HCT116 (cell line): Measurements from ENCODE around the gene PHF21B. TPM values are rescaled to one million over a fixed set of nuclear protein-coding genes. Genes with fewer than 3 reads are reported as not detected.

Source experiments
- ATAC-seq: fragments of 200-7000 bp; cut with Tn5 transposase; 2 replicates; pipeline ENCODE4 v1.9.1; 2020; ENCODE audit warnings: mild to moderate bottlenecking, moderate library complexity
- BruUV-seq: library from RNA; stranded (reverse); fragments of 400-500 nt; replicated peaks from 2 replicates; lab custom pipeline; 2021; lab: Mats Ljungman, UMichigan
- CTCF ChIA-PET: fragments of 300-600 bp; sonication (Branson Sonifier 250); formaldehyde crosslinking; loops from one replicate; lab custom pipeline; 2021; ENCODE audit warnings: antibody characterized with exemption; lab: Charles Lee
- POLR2A ChIA-PET: fragments of 300-600, 350-600 bp; sonication (Branson Sonifier 250); formaldehyde crosslinking; loops from one replicate; lab custom pipeline; 2021; ENCODE audit warnings: antibody characterized with exemption; lab: Charles Lee
- RAD21 ChIA-PET, 2 experiments: fragments of 300-600 bp; sonication (Branson Sonifier 250); formaldehyde crosslinking; loops; one replicate each; lab custom pipeline; 2023; ENCODE audit warnings: low total read pairs in 2 of 2; ENCODE audit not compliant: uncharacterized antibody in 2 of 2, unreplicated experiment in 2 of 2, low non-redundant PET in 1 of 2; lab: Charles Lee
- DNase-seq: peaks from one replicate; pipeline ENCODE4 v3.0.0-alpha.2; 2010; ENCODE audit warnings: low read depth, low spot score
- H2AFZ ChIP-seq: fragments of 200-600 bp; shearing (Covaris generic), sonication (generic); 2 replicates; pipeline ENCODE4 v1.6.1; 2017; ENCODE audit warnings: low read depth, mixed run types, mixed read lengths, antibody characterized with exemption, low read length; ENCODE audit not compliant: poor library complexity, severe bottlenecking
- H3K27ac ChIP-seq: 2 replicates; pipeline ENCODE4 v1.5.1; 2012; ENCODE audit warnings: low read depth, low read length
- H3K27me3 ChIP-seq: fragments of 200-600 bp; sonication (generic); 2 replicates; pipeline ENCODE4 v1.6.1; 2016; ENCODE audit warnings: mixed run types, low read length, mixed read lengths; ENCODE audit not compliant: insufficient read depth
- H3K36me3 ChIP-seq, 2 experiments: fragments of 200-500 bp in 1 of 2; fragments of 200-600 bp in 1 of 2; sonication (Bioruptor generic) in 1 of 2; sonication (generic) in 1 of 2; 2 replicates each; pipeline versions ENCODE4 v1.5.1 to v1.6.1; 2014 to 2016; ENCODE audit warnings: low read length in 2 of 2, inconsistent platforms in 1 of 2, mixed read lengths in 1 of 2, mixed run types in 1 of 2; ENCODE audit not compliant: insufficient read depth in 2 of 2, control insufficient read depth in 1 of 2
- H3K4me1 ChIP-seq, 2 experiments: fragments of 200-600 bp in 1 of 2; sonication (generic) in 1 of 2; 2 replicates each; pipeline versions ENCODE4 v1.5.1 to v1.6.1; 2012 to 2017; ENCODE audit warnings: low read length in 2 of 2, inconsistent platforms in 1 of 2, mild to moderate bottlenecking in 1 of 2, mixed read lengths in 1 of 2, mixed run types in 1 of 2, moderate library complexity in 1 of 2; ENCODE audit not compliant: insufficient read depth in 2 of 2, control insufficient read depth in 1 of 2
- H3K4me2 ChIP-seq: fragments of 200-600 bp; sonication (generic); 2 replicates; pipeline ENCODE4 v1.6.1; 2017; ENCODE audit warnings: mixed run types, low read length, mixed read lengths
- H3K4me3 ChIP-seq, 2 experiments: fragments of 200-600 bp in 1 of 2; sonication (generic) in 1 of 2; replicated peaks in 1 of 2; 2 replicates each; pipeline ENCODE4 v1.5.1; 2011 to 2016; ENCODE audit warnings: low read length in 2 of 2, control low read depth in 1 of 2, low read depth in 1 of 2, mild to moderate bottlenecking in 1 of 2, mixed read lengths in 1 of 2, mixed run types in 1 of 2
- H3K79me2 ChIP-seq: fragments of 200-600 bp; sonication (generic); 2 replicates; pipeline ENCODE4 v1.6.1; 2017; ENCODE audit warnings: mild to moderate bottlenecking, mixed run types, low read length, moderate library complexity, mixed read lengths; ENCODE audit not compliant: insufficient read depth
- H3K9ac ChIP-seq: fragments of 200-600 bp; sonication (generic); 2 replicates; pipeline ENCODE4 v1.6.1; 2016; ENCODE audit warnings: low read length, mixed read lengths
- H3K9me2 ChIP-seq: fragments of 200-600 bp; sonication (generic), shearing (Covaris generic); 2 replicates; pipeline ENCODE4 v1.6.1; 2017; ENCODE audit warnings: mixed run types, mild to moderate bottlenecking, moderate library complexity; ENCODE audit not compliant: insufficient read depth
- H3K9me3 ChIP-seq, 2 experiments: fragments of 200-500 bp in 1 of 2; fragments of 200-600 bp in 1 of 2; sonication (Bioruptor generic) in 1 of 2; sonication (generic) in 1 of 2; 2 replicates each; pipeline ENCODE4 v1.6.1; 2014 to 2017; ENCODE audit warnings: low read length in 2 of 2, mixed read lengths in 2 of 2, inconsistent platforms in 1 of 2, low read depth in 1 of 2, mild to moderate bottlenecking in 1 of 2, mixed run types in 1 of 2, moderate library complexity in 1 of 2; ENCODE audit not compliant: control insufficient read depth in 1 of 2, insufficient read depth in 1 of 2
- H4K20me1 ChIP-seq: fragments of 200-600 bp; sonication (generic), shearing (Covaris generic); 2 replicates; pipeline ENCODE4 v1.6.1; 2017; ENCODE audit warnings: mixed run types, mild to moderate bottlenecking, moderate library complexity; ENCODE audit not compliant: insufficient read depth
- FOSL1 ChIP-seq: IDR thresholded peaks from 2 replicates; pipeline ENCODE4 v1.6.1; 2012; ENCODE audit warnings: low read depth
- JUND ChIP-seq: IDR thresholded peaks from 2 replicates; pipeline ENCODE4 v1.6.1; 2012
- POLR2AphosphoS5 ChIP-seq: IDR thresholded peaks from 2 replicates; pipeline ENCODE4 v1.6.1; 2011; ENCODE audit warnings: mild to moderate bottlenecking, low read depth, low read length, moderate library complexity
- SP1 ChIP-seq: IDR thresholded peaks from 2 replicates; pipeline ENCODE4 v1.6.1; 2012; ENCODE audit warnings: low read depth
- TCF7L2 ChIP-seq: IDR thresholded peaks from 2 replicates; pipeline ENCODE4 v1.7.0; 2011; ENCODE audit warnings: borderline replicate concordance, inconsistent platforms; ENCODE audit not compliant: insufficient read depth, insufficient read length; ENCODE audit errors: extremely low read depth
- YY1 ChIP-seq: IDR thresholded peaks from 2 replicates; pipeline ENCODE4 v1.6.1; 2011; ENCODE audit warnings: low read length, low read depth, moderate library complexity, mild to moderate bottlenecking; ENCODE audit not compliant: insufficient replicate concordance; ENCODE audit errors: extremely low read depth
- ZFX ChIP-seq: fragments of 450-650 bp; IDR thresholded peaks from 2 replicates; pipeline ENCODE4 v1.6.1; 2017
- ZNF274 ChIP-seq: fragments of 200-500 bp; sonication (Bioruptor generic); IDR thresholded peaks from 2 replicates; pipeline ENCODE4 v1.6.1; 2014; ENCODE audit warnings: mild to moderate bottlenecking, low read depth, low read length, inconsistent platforms
- intact Hi-C: fragments of 100-400 bp; cut with micrococcal nuclease; formaldehyde crosslinking; loops from 2 replicates; pipeline ENCODE4 v1.10.0; 2022
- total RNA-seq: library from RNA; stranded (reverse); gene quantifications from one replicate; pipeline ENCODE4 v1.2.1, GENCODE V29; 2021; ENCODE audit not compliant: unreplicated experiment
- TF ChIP-seq, protein P1 (sequence below): IDR thresholded peaks from 2 replicates; pipeline ENCODE4 v1.6.1; 2012; ENCODE audit warnings: low read depth
- TF ChIP-seq, protein P2 (sequence below): IDR thresholded peaks from 2 replicates; pipeline ENCODE4 v1.6.1; 2012
- TF ChIP-seq, protein P3 (sequence below): IDR thresholded peaks from 2 replicates; pipeline ENCODE4 v1.6.1; 2011; ENCODE audit warnings: mild to moderate bottlenecking, low read length, moderate library complexity; ENCODE audit not compliant: insufficient replicate concordance; ENCODE audit errors: extremely low read depth
- TF ChIP-seq, protein P4 (sequence below), 3 experiments: fragments of 200-600 bp in 1 of 3; sonication (generic) in 1 of 3; IDR thresholded peaks in 2 of 3; conservative IDR thresholded peaks in 1 of 3; 2 replicates each; pipeline ENCODE4 v1.5.1; 2012 to 2017; ENCODE audit warnings: low read depth in 2 of 3, low read length in 2 of 3, antibody characterized with exemption in 1 of 3, borderline replicate concordance in 1 of 3, control low read depth in 1 of 3, mild to moderate bottlenecking in 1 of 3, mixed read lengths in 1 of 3, mixed run types in 1 of 3, moderate library complexity in 1 of 3; ENCODE audit not compliant: insufficient read depth in 1 of 3

PHF21B gene
- total RNA-seq, 1 experiment from 2014 or later = not detected

DNA sequence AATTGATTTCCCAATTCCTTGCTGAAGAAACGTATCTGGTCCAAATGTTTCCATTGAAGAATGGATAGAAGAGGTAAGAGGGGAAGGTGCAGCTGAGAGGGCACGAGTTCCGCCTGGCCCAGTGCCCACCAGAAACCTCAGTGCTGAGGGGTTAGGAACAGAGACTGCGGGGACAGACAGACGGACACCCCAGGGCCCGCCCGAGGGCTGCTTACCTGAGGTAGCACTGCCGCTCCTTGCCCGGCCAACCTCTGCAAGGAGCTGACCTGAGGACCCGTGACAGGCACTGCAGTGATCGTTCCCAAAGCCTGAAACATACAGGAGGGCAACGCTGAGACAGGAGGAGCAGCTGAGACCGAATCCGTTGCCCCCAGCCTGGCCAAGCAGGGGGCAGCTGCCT is 89.6 kb downstream of the PHF21B start:
- BruUV-seq = no TSS peak
- CTCF ChIA-PET = no interaction called here
- no peaks in the 10 kb centered on the region for H3K4me1 ChIP-seq
- H4K20me1 ChIP-seq = no peaks in the 10 kb centered on the region
- POLR2A ChIA-PET = no interaction called here
- no peaks in the 10 kb centered on the region for H3K27me3 ChIP-seq
- H3K9me3 ChIP-seq = 0 out of 4 replicates have a peak, but pooled peaks cover 0 to 3% of the 10 kb centered on the region in 2 experiments
- no peak for ATAC-seq
- H3K79me2 ChIP-seq = no peaks in the 10 kb centered on the region
- DNase-seq = no peak
- RAD21 ChIA-PET = no interaction called here
- no peak overlapping the region for H3K4me2 ChIP-seq
- H3K4me3 ChIP-seq = no peak overlapping the region
- no peak overlapping the region for H2AFZ ChIP-seq
- H3K9me2 ChIP-seq = no peaks in the 10 kb centered on the region
- H3K36me3 ChIP-seq = no peaks in the 10 kb centered on the region
- no peak overlapping the region for H3K9ac ChIP-seq
- H3K27ac ChIP-seq = no peak overlapping the region
- TF ChIP-seq, protein P1, sequence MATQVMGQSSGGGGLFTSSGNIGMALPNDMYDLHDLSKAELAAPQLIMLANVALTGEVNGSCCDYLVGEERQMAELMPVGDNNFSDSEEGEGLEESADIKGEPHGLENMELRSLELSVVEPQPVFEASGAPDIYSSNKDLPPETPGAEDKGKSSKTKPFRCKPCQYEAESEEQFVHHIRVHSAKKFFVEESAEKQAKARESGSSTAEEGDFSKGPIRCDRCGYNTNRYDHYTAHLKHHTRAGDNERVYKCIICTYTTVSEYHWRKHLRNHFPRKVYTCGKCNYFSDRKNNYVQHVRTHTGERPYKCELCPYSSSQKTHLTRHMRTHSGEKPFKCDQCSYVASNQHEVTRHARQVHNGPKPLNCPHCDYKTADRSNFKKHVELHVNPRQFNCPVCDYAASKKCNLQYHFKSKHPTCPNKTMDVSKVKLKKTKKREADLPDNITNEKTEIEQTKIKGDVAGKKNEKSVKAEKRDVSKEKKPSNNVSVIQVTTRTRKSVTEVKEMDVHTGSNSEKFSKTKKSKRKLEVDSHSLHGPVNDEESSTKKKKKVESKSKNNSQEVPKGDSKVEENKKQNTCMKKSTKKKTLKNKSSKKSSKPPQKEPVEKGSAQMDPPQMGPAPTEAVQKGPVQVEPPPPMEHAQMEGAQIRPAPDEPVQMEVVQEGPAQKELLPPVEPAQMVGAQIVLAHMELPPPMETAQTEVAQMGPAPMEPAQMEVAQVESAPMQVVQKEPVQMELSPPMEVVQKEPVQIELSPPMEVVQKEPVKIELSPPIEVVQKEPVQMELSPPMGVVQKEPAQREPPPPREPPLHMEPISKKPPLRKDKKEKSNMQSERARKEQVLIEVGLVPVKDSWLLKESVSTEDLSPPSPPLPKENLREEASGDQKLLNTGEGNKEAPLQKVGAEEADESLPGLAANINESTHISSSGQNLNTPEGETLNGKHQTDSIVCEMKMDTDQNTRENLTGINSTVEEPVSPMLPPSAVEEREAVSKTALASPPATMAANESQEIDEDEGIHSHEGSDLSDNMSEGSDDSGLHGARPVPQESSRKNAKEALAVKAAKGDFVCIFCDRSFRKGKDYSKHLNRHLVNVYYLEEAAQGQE = no peak
- TF ChIP-seq, protein P2, sequence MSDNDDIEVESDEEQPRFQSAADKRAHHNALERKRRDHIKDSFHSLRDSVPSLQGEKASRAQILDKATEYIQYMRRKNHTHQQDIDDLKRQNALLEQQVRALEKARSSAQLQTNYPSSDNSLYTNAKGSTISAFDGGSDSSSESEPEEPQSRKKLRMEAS = no peak
- TF ChIP-seq ZNF274 = no peak
- TF ChIP-seq, protein P3, sequence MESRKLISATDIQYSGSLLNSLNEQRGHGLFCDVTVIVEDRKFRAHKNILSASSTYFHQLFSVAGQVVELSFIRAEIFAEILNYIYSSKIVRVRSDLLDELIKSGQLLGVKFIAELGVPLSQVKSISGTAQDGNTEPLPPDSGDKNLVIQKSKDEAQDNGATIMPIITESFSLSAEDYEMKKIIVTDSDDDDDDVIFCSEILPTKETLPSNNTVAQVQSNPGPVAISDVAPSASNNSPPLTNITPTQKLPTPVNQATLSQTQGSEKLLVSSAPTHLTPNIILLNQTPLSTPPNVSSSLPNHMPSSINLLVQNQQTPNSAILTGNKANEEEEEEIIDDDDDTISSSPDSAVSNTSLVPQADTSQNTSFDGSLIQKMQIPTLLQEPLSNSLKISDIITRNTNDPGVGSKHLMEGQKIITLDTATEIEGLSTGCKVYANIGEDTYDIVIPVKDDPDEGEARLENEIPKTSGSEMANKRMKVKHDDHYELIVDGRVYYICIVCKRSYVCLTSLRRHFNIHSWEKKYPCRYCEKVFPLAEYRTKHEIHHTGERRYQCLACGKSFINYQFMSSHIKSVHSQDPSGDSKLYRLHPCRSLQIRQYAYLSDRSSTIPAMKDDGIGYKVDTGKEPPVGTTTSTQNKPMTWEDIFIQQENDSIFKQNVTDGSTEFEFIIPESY = no peak
- no peak for TF ChIP-seq SP1
- TF ChIP-seq FOSL1 = no peak
- TF ChIP-seq, protein P4, sequence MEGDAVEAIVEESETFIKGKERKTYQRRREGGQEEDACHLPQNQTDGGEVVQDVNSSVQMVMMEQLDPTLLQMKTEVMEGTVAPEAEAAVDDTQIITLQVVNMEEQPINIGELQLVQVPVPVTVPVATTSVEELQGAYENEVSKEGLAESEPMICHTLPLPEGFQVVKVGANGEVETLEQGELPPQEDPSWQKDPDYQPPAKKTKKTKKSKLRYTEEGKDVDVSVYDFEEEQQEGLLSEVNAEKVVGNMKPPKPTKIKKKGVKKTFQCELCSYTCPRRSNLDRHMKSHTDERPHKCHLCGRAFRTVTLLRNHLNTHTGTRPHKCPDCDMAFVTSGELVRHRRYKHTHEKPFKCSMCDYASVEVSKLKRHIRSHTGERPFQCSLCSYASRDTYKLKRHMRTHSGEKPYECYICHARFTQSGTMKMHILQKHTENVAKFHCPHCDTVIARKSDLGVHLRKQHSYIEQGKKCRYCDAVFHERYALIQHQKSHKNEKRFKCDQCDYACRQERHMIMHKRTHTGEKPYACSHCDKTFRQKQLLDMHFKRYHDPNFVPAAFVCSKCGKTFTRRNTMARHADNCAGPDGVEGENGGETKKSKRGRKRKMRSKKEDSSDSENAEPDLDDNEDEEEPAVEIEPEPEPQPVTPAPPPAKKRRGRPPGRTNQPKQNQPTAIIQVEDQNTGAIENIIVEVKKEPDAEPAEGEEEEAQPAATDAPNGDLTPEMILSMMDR (IDR thresholded peaks at IDR 0.05 in 2 of 3, conservative IDR thresholded peaks at IDR 0.05 in 1 of 3; ENCODE audit: borderline replicate concordance in 1 of 3, insufficient read depth in 1 of 3, low read depth in 2 of 3, low read length in 2 of 3) = no peak
- no peak for TF ChIP-seq YY1
- no peak for TF ChIP-seq TCF7L2
- no peak for TF ChIP-seq POLR2AphosphoS5
- TF ChIP-seq JUND = no peak
- no peak for TF ChIP-seq ZFX
- intact Hi-C loops = no loop called here
